SU-DHL-6 (cell line): Measurements from ENCODE around the gene CUL1.

Experiments
- CTCF ChIP-seq: fragments of 200-600 bp; sonication (generic); IDR thresholded peaks from one replicate; pipeline ENCODE4 v1.5.1; 2017; ENCODE audit warnings: antibody characterized with exemption, mild to moderate bottlenecking, low read length, moderate library complexity; ENCODE audit not compliant: insufficient read depth, poor library complexity, severe bottlenecking
- EZH2phosphoT487 ChIP-seq: fragments of 200-600 bp; sonication (generic), shearing (Covaris generic); conservative IDR thresholded peaks from 2 replicates; pipeline ENCODE4 v1.6.1; 2018; ENCODE audit warnings: mild to moderate bottlenecking, antibody characterized with exemption, low read length, moderate library complexity, mixed read lengths

- TF ChIP-seq CTCF: no peak
- TF ChIP-seq EZH2phosphoT487: no peak
Observed at GRCh38 chr7:148834605-148835004, 135.9 kb downstream of the CUL1 start.
